ENCODE measurements around the gene PHLDA2.

DNA sequence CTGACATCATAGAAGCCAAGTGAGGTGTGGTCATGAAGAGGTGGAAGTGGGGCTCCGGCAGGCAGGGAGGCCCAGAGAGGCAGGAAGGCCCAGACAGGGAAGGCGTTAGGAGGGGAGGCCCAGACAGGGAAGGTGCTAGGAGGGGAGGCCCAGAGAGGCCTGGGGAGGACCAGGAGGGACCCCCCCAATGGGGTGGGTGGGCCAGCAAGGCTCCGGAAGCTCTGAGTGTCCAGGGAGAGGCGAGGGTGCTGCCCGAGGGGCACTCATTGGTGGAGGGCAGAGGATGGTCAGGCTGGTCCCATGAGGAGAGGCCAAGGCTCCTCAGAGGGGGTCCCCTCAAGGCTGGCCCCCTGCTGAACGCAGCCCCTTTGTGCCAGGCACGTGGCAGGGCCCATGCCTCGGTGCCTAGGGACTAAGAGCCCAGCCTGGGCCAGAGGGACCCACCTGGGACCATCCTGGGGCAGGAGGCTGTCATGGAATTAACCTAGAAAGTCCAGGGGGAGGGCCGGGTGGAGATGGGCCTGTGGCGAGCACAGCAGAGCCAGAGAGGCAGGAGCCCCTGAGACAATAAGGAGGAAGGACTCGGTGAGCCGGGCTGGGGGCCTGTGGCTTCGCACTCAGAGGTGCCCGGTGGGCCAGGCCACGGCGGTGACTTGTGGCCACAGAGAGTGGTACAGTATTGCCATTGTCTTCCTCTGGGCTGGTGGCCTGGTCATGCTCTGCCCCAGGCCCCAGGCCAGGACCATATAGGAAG is 12.2 kb downstream of the PHLDA2 start:
- TF ChIP-seq, protein P1, sequence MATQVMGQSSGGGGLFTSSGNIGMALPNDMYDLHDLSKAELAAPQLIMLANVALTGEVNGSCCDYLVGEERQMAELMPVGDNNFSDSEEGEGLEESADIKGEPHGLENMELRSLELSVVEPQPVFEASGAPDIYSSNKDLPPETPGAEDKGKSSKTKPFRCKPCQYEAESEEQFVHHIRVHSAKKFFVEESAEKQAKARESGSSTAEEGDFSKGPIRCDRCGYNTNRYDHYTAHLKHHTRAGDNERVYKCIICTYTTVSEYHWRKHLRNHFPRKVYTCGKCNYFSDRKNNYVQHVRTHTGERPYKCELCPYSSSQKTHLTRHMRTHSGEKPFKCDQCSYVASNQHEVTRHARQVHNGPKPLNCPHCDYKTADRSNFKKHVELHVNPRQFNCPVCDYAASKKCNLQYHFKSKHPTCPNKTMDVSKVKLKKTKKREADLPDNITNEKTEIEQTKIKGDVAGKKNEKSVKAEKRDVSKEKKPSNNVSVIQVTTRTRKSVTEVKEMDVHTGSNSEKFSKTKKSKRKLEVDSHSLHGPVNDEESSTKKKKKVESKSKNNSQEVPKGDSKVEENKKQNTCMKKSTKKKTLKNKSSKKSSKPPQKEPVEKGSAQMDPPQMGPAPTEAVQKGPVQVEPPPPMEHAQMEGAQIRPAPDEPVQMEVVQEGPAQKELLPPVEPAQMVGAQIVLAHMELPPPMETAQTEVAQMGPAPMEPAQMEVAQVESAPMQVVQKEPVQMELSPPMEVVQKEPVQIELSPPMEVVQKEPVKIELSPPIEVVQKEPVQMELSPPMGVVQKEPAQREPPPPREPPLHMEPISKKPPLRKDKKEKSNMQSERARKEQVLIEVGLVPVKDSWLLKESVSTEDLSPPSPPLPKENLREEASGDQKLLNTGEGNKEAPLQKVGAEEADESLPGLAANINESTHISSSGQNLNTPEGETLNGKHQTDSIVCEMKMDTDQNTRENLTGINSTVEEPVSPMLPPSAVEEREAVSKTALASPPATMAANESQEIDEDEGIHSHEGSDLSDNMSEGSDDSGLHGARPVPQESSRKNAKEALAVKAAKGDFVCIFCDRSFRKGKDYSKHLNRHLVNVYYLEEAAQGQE (IDR thresholded peaks at IDR 0.05; ENCODE audit: insufficient read depth in 1 of 2, low read depth in 2 of 2, low read length in 2 of 2), result no peak
- TF ChIP-seq TAF1 (IDR thresholded peaks at IDR 0.05; ENCODE audit: borderline replicate concordance, insufficient read depth, low read length), result no peak
- TF ChIP-seq POLR2AphosphoS5 (IDR thresholded peaks at IDR 0.05; ENCODE audit: low read depth, low read length), result no peak
- TF ChIP-seq SIN3A (IDR thresholded peaks at IDR 0.05; ENCODE audit: borderline replicate concordance, insufficient read depth, low read length), result no peak

Measured in PFSK-1 (cell line).